CMK (cell line): Measurements from ENCODE around the gene SERINC4.

Experiments used
- DNase-seq: peaks from one replicate; pipeline ENCODE4 v3.0.0-alpha.2; 2010; ENCODE audit warnings: low read depth

Gene SERINC4

GRCh38 chr15:43796566-43796965 is 3.5 kb downstream of the SERINC4 start:
- DNase-seq: no peak

DNA sequence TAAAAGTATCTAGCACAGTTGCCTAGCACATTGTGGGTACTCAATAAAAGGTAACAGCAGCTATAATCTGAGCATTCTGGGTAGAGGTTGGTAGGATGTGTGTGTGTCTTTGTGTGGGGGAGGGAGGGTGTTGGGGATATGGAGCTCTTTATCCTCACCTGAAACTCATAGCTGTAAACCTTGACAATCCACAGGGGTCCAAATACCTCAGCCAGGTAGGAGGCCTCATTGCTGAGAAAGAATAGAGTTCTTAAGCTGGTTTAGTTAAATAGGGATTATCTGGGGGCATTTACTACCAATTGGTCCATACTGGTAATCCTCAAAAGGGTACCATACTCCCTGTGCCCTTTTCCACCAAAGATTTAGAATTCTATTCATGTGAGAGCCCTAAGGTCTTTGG is 4.0 kb downstream of the SERINC4 start:
- DNase-seq: no peak

DNA sequence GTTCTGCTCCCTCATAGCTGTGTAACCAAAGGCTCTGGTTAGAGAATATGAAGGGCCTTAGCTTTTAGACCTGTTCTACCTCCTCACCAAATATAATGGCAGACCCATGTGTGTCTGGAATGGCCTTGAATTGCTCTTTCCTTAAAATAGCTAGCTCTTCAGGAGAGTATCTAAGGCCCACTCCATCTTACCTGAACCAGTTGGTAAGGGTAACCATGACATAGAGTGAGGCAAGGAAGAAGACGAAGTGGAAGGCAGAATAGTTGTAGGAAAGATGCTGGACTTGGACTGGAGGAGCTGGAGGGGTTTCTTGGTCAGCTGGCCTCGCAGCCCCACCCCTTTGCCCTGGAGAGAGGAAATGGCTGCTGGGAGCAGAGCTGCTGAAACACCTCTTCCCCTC is 4.8 kb downstream of the SERINC4 start:
- no peak for DNase-seq

- DNase-seq: no peak
These were observed 5.6 kb downstream of the SERINC4 start for GRCh38 chr15:43794269-43795037.

- no peak for DNase-seq
These were observed 6.4 kb downstream of the SERINC4 start for GRCh38 chr15:43793647-43794046.

DNA sequence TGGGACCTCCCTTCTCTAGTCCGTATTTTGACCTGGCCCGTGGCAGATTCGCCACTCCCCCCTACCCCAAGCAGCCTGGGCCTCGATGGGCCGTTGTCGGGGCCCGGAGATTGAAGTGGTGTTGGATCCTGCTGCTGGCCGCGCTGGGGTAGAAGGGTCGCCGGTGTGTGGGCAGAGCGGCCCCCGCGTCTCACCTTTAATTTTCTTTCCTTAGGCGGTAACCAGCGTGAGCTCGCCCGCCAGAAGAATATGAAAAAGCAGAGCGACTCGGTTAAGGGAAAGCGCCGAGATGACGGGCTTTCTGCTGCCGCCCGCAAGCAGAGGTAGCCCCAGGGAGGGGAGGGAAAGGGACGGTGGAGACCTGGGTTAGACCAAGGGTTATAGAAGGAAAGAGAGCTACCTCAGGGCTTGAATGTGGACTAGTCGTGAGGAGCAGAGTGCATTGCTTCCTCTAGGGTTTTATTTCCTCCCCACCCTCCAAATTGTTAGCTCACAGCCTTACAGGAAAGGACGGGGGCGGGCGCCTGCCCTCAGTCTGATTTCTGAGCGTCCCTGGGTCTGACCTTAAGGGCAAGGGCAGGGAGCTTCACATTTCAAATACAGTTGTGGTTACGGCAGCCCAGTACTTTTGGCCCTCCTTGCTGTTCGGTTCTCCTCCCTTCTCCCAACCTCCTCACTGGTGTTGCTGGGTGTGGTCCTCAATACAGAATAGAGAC is 7.1 kb downstream of the SERINC4 start:
- no peak for DNase-seq

- peak; percentile 97 for DNase-seq
These were observed 7.8 kb downstream of the SERINC4 start, which contains the start of gene SERF2 for GRCh38 chr15:43791993-43792760. TSS of gene SERF2 (plus strand) at chr15:43792320. CDS start at chr15:43792377, 57 bp downstream.

GRCh38 chr15:43789409-43789808 is 10.6 kb downstream of the SERINC4 start:
- no peak for DNase-seq

DNA sequence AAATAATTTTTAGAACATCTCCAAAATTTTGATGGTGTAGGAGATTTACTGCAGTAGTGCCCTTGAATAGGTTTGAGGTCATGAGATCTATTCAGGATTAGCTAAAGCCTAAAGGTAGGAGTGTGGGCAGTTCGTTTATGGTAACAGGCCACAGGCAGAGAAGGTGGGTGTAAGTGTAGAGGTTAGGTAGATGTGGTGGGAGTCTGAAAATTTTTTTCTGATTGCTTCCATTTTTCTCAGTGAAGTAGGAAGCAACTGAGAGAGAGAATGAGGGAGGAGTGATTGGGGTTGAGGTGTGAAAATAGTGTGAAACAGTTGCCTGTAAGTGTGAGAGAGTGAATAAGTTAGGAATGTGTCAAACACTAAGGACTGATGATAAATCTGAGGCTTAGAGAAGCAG is 21.0 kb downstream of the SERINC4 start:
- no peak for DNase-seq

GRCh38 chr15:43777267-43777914 is 22.6 kb downstream of the SERINC4 start:
- peak; percentile 66 for DNase-seq

- peak; percentile 45 for DNase-seq
These were observed 23.2 kb downstream of the SERINC4 start, which contains the start of gene ELL3 for GRCh38 chr15:43776718-43777266. TSS of gene ELL3 (minus strand) at chr15:43776966. CDS start at chr15:43776901, 65 bp downstream.

DNA sequence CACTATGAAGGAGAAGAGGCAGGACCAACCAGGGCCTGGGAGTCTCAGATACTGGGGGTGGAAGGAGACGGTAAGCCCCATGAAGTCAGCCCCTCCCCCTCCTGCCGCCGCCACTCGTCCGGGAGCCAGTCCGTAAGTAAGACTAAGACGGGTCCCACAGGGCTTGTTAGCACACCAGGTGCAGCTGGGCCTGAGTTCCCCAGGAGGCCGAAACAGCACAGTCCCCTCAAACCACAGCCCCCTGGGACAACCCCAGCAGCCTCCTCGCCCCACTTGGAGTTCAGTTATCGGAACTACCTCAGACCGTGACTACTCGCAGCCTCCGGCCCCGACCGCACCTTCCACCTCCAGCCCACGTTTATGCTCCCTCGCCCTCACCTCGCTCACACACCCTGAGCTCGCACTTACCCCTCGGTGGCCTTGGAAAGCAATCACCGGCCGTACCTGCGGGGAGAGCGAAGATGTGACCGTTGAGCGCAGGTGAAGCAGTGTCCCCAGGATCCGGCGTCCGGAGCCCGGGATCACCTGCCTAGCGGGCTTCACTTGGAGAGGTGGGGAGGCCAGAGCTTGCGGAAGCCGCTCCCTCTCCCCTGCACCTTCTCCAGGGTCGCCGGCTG is 23.8 kb downstream of the SERINC4 start:
- no peak for DNase-seq

- DNase-seq: no peak
These were observed 24.5 kb downstream of the SERINC4 start for GRCh38 chr15:43775411-43775965.

DNA sequence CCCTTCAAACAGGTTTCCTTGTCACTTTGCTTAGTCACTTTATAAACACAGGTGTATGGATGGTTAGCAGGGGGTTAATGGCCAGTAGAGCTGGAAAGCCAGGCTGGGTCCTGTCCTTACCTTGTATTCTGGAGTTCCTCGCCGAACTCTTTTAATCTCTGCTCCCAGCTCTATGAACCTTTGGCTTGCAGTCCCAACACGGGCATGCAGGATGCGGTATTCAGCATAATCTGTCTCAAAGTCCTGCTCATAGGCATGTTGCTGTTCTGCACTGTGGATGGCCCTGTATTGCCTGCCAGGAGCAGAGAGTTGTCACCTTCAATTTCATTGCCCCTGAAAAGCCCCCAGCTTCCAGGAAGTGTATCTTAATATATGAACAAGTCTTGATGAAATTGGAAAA is 26.0 kb downstream of the SERINC4 start:
- DNase-seq: no peak

GRCh38 chr15:43772624-43773023 is 27.4 kb downstream of the SERINC4 start:
- no peak for DNase-seq

DNA sequence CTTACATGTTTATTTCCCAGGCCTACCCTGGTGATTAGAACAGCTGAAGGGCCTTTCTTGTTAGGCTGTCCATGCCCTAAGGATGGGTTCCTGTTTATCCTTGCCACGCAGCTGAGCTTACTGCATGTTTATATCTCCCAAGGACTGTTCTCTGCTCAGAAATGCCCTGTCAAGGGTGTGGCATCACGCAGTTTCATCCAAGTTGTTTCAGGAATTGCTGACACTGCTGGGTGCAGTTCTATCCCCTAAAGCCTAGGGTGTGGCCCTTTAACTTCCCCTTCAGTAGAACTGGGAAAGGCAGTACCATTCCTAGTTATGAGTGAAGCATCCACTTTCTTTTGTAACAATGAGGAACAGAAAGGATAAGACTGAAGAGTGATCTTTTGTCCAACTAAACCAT is 28.2 kb downstream of the SERINC4 start:
- no peak for DNase-seq

DNA sequence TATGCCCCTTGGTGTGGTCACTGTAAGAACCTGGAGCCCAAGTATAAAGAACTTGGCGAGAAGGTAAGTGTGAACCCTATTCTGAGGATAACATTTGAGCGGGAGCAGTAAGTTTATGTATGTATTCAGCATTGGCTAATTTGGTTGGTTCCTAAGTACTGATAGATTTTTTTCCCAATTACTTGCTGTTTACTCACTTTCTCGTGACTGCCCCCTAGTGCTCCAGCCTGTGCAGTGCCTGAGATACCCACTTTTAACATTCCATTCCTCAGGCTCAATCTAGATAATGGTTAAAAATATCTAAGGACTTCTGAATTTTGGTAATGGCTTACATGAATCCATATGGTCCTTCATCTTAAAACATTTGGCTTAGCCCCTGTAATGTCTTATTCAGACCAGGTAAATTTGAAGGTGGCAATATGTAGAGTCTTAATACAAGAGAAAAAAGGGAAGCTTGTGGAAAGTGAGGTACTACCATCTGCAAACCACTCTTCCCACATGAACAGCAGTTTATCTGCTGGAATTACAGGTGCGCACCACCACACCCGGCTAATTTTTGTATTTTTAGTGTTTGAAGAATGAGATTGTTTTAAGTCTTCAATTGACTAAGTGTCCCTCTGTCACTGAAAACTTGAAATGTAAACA is 30.3 kb downstream of the SERINC4 start:
- DNase-seq: no peak

- DNase-seq: no peak
These were observed 36.1 kb downstream of the SERINC4 start for GRCh38 chr15:43763819-43764446.

DNA sequence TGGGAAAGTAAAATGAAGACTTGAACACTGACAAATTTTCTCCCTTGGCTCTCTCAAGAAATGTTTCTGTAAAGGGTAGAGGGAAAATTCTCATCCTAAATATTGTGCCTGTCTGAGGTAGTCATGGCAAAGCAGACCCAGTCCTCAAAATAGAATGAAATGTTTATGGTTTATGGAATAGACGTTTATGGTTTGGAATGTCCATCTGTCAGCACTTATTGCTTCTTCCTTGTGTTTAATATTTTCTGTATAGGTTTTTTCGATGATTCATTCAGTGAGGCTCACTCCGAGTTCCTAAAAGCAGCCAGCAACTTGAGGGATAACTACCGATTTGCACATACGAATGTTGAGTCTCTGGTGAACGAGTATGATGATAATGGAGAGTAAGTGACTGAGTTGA is 37.2 kb downstream of the SERINC4 start:
- DNase-seq: no peak

DNA sequence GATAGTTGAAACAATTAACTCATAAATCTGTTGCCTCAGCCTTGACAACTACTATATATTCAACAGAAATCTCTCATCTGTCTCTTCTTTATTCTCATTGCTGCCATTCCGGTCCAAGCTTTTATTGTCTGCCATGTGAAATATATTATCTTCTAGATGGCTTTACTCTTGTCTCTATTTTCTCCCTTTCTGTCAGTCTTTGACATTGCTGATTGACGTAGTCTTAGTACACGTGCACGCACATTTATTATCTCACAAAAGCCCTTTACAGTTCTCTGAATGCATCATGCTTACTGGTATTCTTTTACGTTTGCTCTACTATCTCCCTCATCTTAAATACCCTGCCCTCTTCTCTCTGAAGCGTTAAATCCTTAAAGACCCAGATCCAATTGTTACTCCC is 48.1 kb downstream of the SERINC4 start:
- DNase-seq: no peak
